OCI-LY7 (cell line): Measurements from ENCODE around the gene RAB20. TPM values are rescaled to one million over a fixed set of nuclear protein-coding genes. Genes with fewer than 3 reads are reported as not detected.

ENCODE experiments used
- BruUV-seq: library from RNA; stranded (reverse); fragments of 400-500 nt; replicated peaks from 2 replicates; lab custom pipeline; 2021; lab: Mats Ljungman, UMichigan
- CTCF ChIA-PET: fragments of 300-600 bp; sonication (Branson Sonifier 250); formaldehyde crosslinking; loops from one replicate; lab custom pipeline; 2022; ENCODE audit warnings: antibody characterized with exemption; ENCODE audit not compliant: unreplicated experiment; lab: Charles Lee
- POLR2A ChIA-PET: fragments of 300-600 bp; sonication (Branson Sonifier 250); formaldehyde crosslinking; loops from one replicate; lab custom pipeline; 2022; ENCODE audit warnings: antibody characterized with exemption; lab: Charles Lee
- DNase-seq: peaks from one replicate; pipeline ENCODE4 v3.0.0-alpha.2; 2015; ENCODE audit warnings: low spot score
- H2AFZ ChIP-seq: fragments of 200-600 bp; sonication (generic), shearing (Covaris generic); 2 replicates; pipeline ENCODE4 v1.6.1; 2014; ENCODE audit warnings: mild to moderate bottlenecking, antibody characterized with exemption, low read length, moderate library complexity
- H3K27ac ChIP-seq: fragments of 200-600 bp; sonication (generic); 2 replicates; pipeline ENCODE4 v1.5.1; 2014; ENCODE audit warnings: mixed run types, low read depth, mild to moderate bottlenecking, moderate library complexity, low read length, inconsistent platforms; ENCODE audit not compliant: poor library complexity, severe bottlenecking
- H3K36me3 ChIP-seq: fragments of 200-600 bp; sonication (generic); 2 replicates; pipeline ENCODE4 v1.6.1; 2014; ENCODE audit warnings: mild to moderate bottlenecking, antibody characterized with exemption, low read length, moderate library complexity, mixed read lengths; ENCODE audit not compliant: insufficient read depth
- H3K4me1 ChIP-seq: fragments of 200-600 bp; sonication (generic); 2 replicates; pipeline ENCODE4 v1.5.1; 2014; ENCODE audit warnings: mild to moderate bottlenecking, low read length; ENCODE audit not compliant: insufficient read depth, poor library complexity, severe bottlenecking
- H3K4me2 ChIP-seq: fragments of 200-600 bp; sonication (generic); 2 replicates; pipeline ENCODE4 v1.6.1; 2014; ENCODE audit warnings: mild to moderate bottlenecking, low read length
- H3K4me3 ChIP-seq: fragments of 200-600 bp; sonication (generic); 2 replicates; pipeline ENCODE4 v1.5.1; 2014; ENCODE audit warnings: mild to moderate bottlenecking, low read depth, low read length; ENCODE audit not compliant: poor library complexity, severe bottlenecking
- H3K79me2 ChIP-seq: fragments of 200-600 bp; sonication (generic); 2 replicates; pipeline ENCODE4 v1.6.1; 2016; ENCODE audit warnings: low read depth, mild to moderate bottlenecking, low read length, moderate library complexity, mixed read lengths; ENCODE audit not compliant: insufficient read depth
- H3K9me2 ChIP-seq: fragments of 200-600 bp; sonication (generic); 2 replicates; pipeline ENCODE4 v1.6.1; 2016; ENCODE audit warnings: mild to moderate bottlenecking, low read length, mixed read lengths; ENCODE audit not compliant: insufficient read depth
- H3K9me3 ChIP-seq: fragments of 200-600 bp; sonication (generic); 2 replicates; pipeline ENCODE4 v1.6.1; 2014; ENCODE audit warnings: mild to moderate bottlenecking, mixed run types, low read length, mixed read lengths
- H4K20me1 ChIP-seq: fragments of 200-600 bp; sonication (generic); 2 replicates; pipeline ENCODE4 v1.6.1; 2014; ENCODE audit warnings: mild to moderate bottlenecking, antibody characterized with exemption, low read length, moderate library complexity, mixed read lengths; ENCODE audit not compliant: insufficient read depth
- EZH2phosphoT487 ChIP-seq: fragments of 200-600 bp; sonication (generic); IDR thresholded peaks from 2 replicates; pipeline ENCODE4 v1.6.1; 2018; ENCODE audit warnings: low read depth, borderline replicate concordance, mild to moderate bottlenecking, mixed run types, antibody characterized with exemption, low read length, moderate library complexity, mixed read lengths
- intact Hi-C: fragments of 100-400 bp; cut with micrococcal nuclease; formaldehyde crosslinking; loops from one replicate; pipeline ENCODE4 v1.10.0; 2022; ENCODE audit not compliant: unreplicated experiment
- total RNA-seq, 2 experiments: library from RNA; depleted of rRNA in 1 of 2; stranded (reverse); fragments of >200 nt in 1 of 2; shearing (Covaris generic) in 1 of 2; gene quantifications; 2 replicates each; pipeline ENCODE4 v1.2.3, GENCODE V29; 2014 to 2022
- TF ChIP-seq, protein P1 (sequence below): fragments of 200-600 bp; sonication (generic); conservative IDR thresholded peaks from 2 replicates; pipeline ENCODE4 v1.5.1; 2014; ENCODE audit warnings: mild to moderate bottlenecking, antibody characterized with exemption, low read length, moderate library complexity, mixed read lengths

RAB20 gene
- total RNA-seq, 2 experiments from 2014 or later: not detected

DNA sequence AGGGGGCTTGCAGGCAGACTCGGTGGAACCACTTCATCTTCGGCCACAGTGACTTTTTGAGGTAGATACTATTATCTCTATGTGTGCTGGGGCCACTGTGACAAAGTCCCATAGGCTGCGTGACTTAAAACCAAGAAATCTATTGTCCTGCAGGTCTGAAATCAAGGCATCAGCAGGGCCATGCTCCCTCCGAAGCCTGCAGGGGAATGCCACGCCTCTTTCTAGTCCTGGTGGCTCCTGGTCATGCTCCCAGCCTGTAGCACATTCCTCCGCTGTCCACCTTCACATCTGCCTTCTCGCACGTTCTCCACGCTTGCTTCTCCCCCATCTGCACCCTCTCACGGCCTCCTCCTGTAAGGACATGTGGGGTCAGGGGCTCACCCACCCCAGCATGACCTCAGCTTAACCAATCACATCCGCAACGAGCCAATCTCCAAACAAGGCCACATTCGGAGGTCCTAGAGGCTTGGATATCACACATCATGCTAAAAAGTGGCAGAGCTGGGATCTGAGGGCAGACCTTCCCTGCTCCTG lies 21.0 kb upstream of the RAB20 start:
- Histone ChIP-seq H3K27ac (no peak overlapping the region), H3K9me2 (no peaks in the 10 kb centered on the region), H3K36me3 (no peaks in the 10 kb centered on the region), H3K9me3 (no peaks in the 10 kb centered on the region), H2AFZ (no peak overlapping the region), H3K4me1 (no peaks in the 10 kb centered on the region), H3K4me2 (no peak overlapping the region), H3K79me2 (no peaks in the 10 kb centered on the region), H3K4me3 (no peak overlapping the region), H4K20me1 (no peaks in the 10 kb centered on the region)
- POLR2A ChIA-PET: interaction anchor here (0.7 kb wide), 1 partner anchor 17 kb away, joined by 5 read pairs; no protein-coding TSS in a partner anchor
- no TSS peak for BruUV-seq
- no peak for TF ChIP-seq EZH2phosphoT487
- TF ChIP-seq, protein P1, sequence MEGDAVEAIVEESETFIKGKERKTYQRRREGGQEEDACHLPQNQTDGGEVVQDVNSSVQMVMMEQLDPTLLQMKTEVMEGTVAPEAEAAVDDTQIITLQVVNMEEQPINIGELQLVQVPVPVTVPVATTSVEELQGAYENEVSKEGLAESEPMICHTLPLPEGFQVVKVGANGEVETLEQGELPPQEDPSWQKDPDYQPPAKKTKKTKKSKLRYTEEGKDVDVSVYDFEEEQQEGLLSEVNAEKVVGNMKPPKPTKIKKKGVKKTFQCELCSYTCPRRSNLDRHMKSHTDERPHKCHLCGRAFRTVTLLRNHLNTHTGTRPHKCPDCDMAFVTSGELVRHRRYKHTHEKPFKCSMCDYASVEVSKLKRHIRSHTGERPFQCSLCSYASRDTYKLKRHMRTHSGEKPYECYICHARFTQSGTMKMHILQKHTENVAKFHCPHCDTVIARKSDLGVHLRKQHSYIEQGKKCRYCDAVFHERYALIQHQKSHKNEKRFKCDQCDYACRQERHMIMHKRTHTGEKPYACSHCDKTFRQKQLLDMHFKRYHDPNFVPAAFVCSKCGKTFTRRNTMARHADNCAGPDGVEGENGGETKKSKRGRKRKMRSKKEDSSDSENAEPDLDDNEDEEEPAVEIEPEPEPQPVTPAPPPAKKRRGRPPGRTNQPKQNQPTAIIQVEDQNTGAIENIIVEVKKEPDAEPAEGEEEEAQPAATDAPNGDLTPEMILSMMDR: no peak
- CTCF ChIA-PET: no interaction called here
- intact Hi-C loops: no loop called here
- no peak for DNase-seq

DNA sequence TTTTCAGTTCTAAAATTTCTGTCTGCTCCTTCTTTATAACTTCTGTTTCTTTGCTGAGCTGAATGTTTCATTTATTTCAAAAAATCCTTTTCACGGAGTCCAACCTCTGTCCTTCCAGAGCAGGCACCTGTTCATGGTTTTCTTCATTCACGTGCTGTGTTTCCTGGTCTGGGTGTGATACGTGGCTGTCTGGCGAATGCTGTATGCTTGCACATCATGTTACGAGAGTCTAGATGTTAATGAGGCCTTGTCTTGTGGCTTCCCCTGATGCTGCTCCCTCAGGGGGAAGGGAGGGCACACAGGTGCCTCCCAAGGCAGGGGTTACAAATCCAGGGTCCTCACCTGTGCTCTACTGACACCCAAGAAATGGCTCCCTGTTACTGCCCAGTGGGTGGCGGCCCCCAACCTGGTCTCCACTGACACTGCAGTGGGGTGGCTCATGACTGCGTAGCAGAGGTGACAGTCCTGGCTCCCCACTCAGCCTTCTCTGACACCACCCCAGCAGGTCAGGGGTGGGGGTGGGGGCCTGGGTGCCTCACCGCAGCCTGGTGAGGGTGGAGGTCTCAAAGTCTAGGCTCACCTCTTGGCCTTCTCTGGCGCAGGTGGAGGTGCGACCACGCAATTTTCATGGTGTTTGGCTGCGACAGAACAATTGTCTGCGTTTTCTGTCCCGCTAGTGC lies 20.1 kb upstream of the RAB20 start:
- CTCF ChIA-PET: no interaction called here
- H3K9me2 ChIP-seq: no peaks in the 10 kb centered on the region
- H3K4me1 ChIP-seq: no peaks in the 10 kb centered on the region
- H3K79me2 ChIP-seq: no peaks in the 10 kb centered on the region
- no peak overlapping the region for H3K4me3 ChIP-seq
- intact Hi-C loops: no loop called here
- no peak overlapping the region for H3K27ac ChIP-seq
- DNase-seq: no peak
- BruUV-seq: no TSS peak
- H3K4me2 ChIP-seq: no peak overlapping the region
- H2AFZ ChIP-seq: no peak overlapping the region
- H3K9me3 ChIP-seq: no peaks in the 10 kb centered on the region
- H3K36me3 ChIP-seq: no peaks in the 10 kb centered on the region
- POLR2A ChIA-PET: no interaction called here
- H4K20me1 ChIP-seq: no peaks in the 10 kb centered on the region
- TF ChIP-seq EZH2phosphoT487: no peak
- TF ChIP-seq, protein P1: no peak

DNA sequence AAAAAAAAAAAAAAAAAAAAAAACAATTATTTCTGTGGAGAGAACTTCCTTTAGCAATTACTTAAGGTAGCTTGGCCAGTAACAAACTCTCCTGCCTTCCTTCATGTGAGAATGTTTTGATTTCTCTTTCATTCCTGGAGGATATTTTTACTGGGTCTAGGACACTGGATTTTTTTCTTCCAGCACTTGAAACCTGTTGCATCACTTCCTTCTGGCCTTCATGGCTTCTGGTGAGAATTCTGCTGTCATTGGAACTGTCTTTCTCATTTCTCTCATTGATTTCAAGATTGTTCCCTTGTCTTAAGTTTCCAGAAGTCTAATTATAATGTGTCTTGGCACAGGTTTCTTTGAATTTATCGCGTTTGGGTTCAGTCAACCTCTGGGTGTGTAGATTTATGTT lies 19.3 kb upstream of the RAB20 start:
- BruUV-seq: no TSS peak
- intact Hi-C loops: no loop called here

More for the DNA sequence above, 19.3 kb upstream of the RAB20 start:
- ChIA-PET CTCF (no interaction called here), POLR2A (no interaction called here)
- H3K36me3 ChIP-seq: no peaks in the 10 kb centered on the region
- no peak overlapping the region for H3K4me2 ChIP-seq
- no peak for TF ChIP-seq EZH2phosphoT487
- TF ChIP-seq, protein P1: no peak
- no peak overlapping the region for H3K4me3 ChIP-seq
- H3K9me3 ChIP-seq: no peaks in the 10 kb centered on the region
- no peaks in the 10 kb centered on the region for H3K9me2 ChIP-seq
- no peak overlapping the region for H2AFZ ChIP-seq
- no peaks in the 10 kb centered on the region for H4K20me1 ChIP-seq
- no peaks in the 10 kb centered on the region for H3K79me2 ChIP-seq
- no peak for DNase-seq
- H3K27ac ChIP-seq: no peak overlapping the region
- no peaks in the 10 kb centered on the region for H3K4me1 ChIP-seq
